Transverse colon (tissue), 4 donors: ENCODE measurements around the gene CNTNAP2. TPM values are rescaled to one million over a fixed set of nuclear protein-coding genes. Genes with fewer than 3 reads are reported as not detected.

Experiments used
- DNase-seq: peaks from one replicate; pipeline ENCODE4 v3.0.0-alpha.2; 2019
- H3K27ac ChIP-seq, 4 donors: fragments of 200-600 bp; sonication (generic); 2 replicates each; pipeline ENCODE4 v1.5.1; 2016 to 2018; ENCODE audit warnings: inconsistent platforms in 4 of 4
- H3K27me3 ChIP-seq: fragments of 200-600 bp; sonication (generic); 2 replicates; pipeline ENCODE4 v1.5.1; 2017; ENCODE audit warnings: inconsistent platforms
- H3K36me3 ChIP-seq, 4 donors: fragments of 200-600 bp; sonication (generic); 2 replicates each; pipeline ENCODE4 v1.5.1; 2017 to 2019; ENCODE audit warnings: inconsistent platforms in 4 of 4
- H3K4me1 ChIP-seq, 4 donors: fragments of 200-600 bp; sonication (generic); 2 replicates each; pipeline ENCODE4 v1.5.1; 2017 to 2020; ENCODE audit warnings: inconsistent platforms in 4 of 4
- H3K4me3 ChIP-seq, 4 donors: fragments of 200-600 bp; sonication (generic); 1 replicate in 1 of 4; 2 replicates in 3 of 4; pipeline versions ENCODE4 v1.5.1 to v1.6.1; 2017 to 2019; ENCODE audit warnings: inconsistent platforms in 4 of 4
- H3K9me3 ChIP-seq, 2 donors: fragments of 200-600 bp; sonication (generic); 2 replicates each; pipeline ENCODE4 v1.5.1; 2017 to 2019; ENCODE audit warnings: inconsistent platforms in 2 of 2
- CTCF ChIP-seq, 5 experiments: fragments of 200-600 bp in 3 of 5; fragments of 450-650 bp in 2 of 5; sonication (generic) in 3 of 5; IDR thresholded peaks; 1 replicate in 2 of 5; 2 replicates in 3 of 5; pipeline ENCODE4 v1.5.1; 2016 to 2017; ENCODE audit warnings: antibody characterized with exemption in 5 of 5, inconsistent platforms in 3 of 5, mild to moderate bottlenecking in 2 of 5, moderate library complexity in 1 of 5
- EP300 ChIP-seq: sonication (generic); formaldehyde crosslinking; IDR thresholded peaks from one replicate; pipeline ENCODE4 v1.6.1; 2017; ENCODE audit warnings: antibody characterized with exemption, low read depth
- POLR2A ChIP-seq: fragments of 450-650 bp; IDR thresholded peaks from one replicate; pipeline ENCODE4 v1.6.1; 2016; ENCODE audit warnings: antibody characterized with exemption, mild to moderate bottlenecking, moderate library complexity
- POLR2AphosphoS5 ChIP-seq, 3 donors: sonication (generic); formaldehyde crosslinking; IDR thresholded peaks; one replicate each; pipeline ENCODE4 v1.6.1; 2016; ENCODE audit warnings: antibody characterized with exemption in 3 of 3
- WGBS, 2 donors: methylation state at CpG; one replicate each; pipeline ENCODE4 v1.1.5; 2018; ENCODE audit warnings: low coverage in 1 of 2; 5-methylcytosine and 5-hydroxymethylcytosine counted together
- in situ Hi-C, 4 donors: fragments of 200-750 bp; cut with MboI; loops; one replicate each; pipeline versions ENCODE4 v1.15.0 to v1.15.1; 2017; ENCODE audit warnings: low sequenced_read_pairs in 3 of 4, low pct_ligation_motif_present in 1 of 4, low pct_unique_long_range_greater_than_20kb in 1 of 4
- intact Hi-C: fragments of 100-400 bp; cut with DNase I; formaldehyde crosslinking; loops from one replicate; pipeline ENCODE4 v1.15.1; 2023; ENCODE audit warnings: low total_unique reads
- total RNA-seq, 4 donors: library from RNA; depleted of rRNA; stranded (reverse); fragments of >200 nt; gene quantifications; one replicate each; pipeline ENCODE4 v1.1.0, GENCODE V29; 2016

Gene CNTNAP2
- total RNA-seq, 4 donors from 2014 or later = 0.60 to 2.9 (median 2.4) TPM

GRCh38 chr7:148129023-148129422 is 2012.4 kb downstream of the CNTNAP2 start:
- DNase-seq = no peak
- H3K36me3 ChIP-seq = no peaks in the 10 kb centered on the region
- no peaks in the 10 kb centered on the region for H3K9me3 ChIP-seq
- no peaks in the 10 kb centered on the region for H3K27me3 ChIP-seq
- no peak overlapping the region for H3K27ac ChIP-seq
- intact Hi-C loops (loop anchor here (10.0 kb wide), 1 partner anchor 56 kb away; no protein-coding TSS in a partner anchor), in situ Hi-C loops (no loop called here)
- no peak for TF ChIP-seq POLR2A
- no peak overlapping the region for H3K4me3 ChIP-seq
- no peaks in the 10 kb centered on the region for H3K4me1 ChIP-seq
- 43 to 58% methylated on average over 6 of the region's 6 CpGs for WGBS, 2 donors

- Histone ChIP-seq H3K36me3 (no peaks in the 10 kb centered on the region), H3K27me3 (no peaks in the 10 kb centered on the region), H3K4me3 (no peak overlapping the region), H3K9me3 (no peaks in the 10 kb centered on the region), H3K4me1 (no peaks in the 10 kb centered on the region), H3K27ac (no peak overlapping the region)
- DNase-seq = no peak
- TF ChIP-seq CTCF (IDR thresholded peaks at IDR 0.05) (no peak), POLR2A (no peak), POLR2AphosphoS5 (IDR thresholded peaks at IDR 0.05) (no peak), EP300 (no peak)
- intact Hi-C loops (no loop called here), in situ Hi-C loops (no loop called here)
- WGBS, 2 donors = 83 to 88% methylated on average over 2 of the region's 2 CpGs
Measured at GRCh38 chr7:148135116-148135515, 2018.5 kb downstream of the CNTNAP2 start.

- Histone ChIP-seq H3K4me3 (no peak overlapping the region), H3K4me1 (no peaks in the 10 kb centered on the region), H3K9me3 (no peaks in the 10 kb centered on the region), H3K36me3 (no peaks in the 10 kb centered on the region), H3K27me3 (no peaks in the 10 kb centered on the region), H3K27ac (no peak overlapping the region)
- DNase-seq = no peak
- 94 to 100% methylated on average over 2 to 3 of the region's 3 CpGs for WGBS, 2 donors
- in situ Hi-C loops (no loop called here), intact Hi-C loops (no loop called here)
- no peak for TF ChIP-seq POLR2A
- TF ChIP-seq EP300 = no peak
- no peak for TF ChIP-seq POLR2AphosphoS5 (IDR thresholded peaks at IDR 0.05)
- no peak for TF ChIP-seq CTCF (IDR thresholded peaks at IDR 0.05)
Measured at GRCh38 chr7:148135997-148136396, 2019.4 kb downstream of the CNTNAP2 start.

GRCh38 chr7:148142660-148143248 is 2026.2 kb downstream of the CNTNAP2 start:
- no peaks in the 10 kb centered on the region for H3K27me3 ChIP-seq
- no peak overlapping the region for H3K27ac ChIP-seq
- no peaks in the 10 kb centered on the region for H3K36me3 ChIP-seq
- H3K4me1 ChIP-seq = no peaks in the 10 kb centered on the region
- H3K4me3 ChIP-seq = no peak overlapping the region
- peak; percentile 9 for DNase-seq
- TF ChIP-seq POLR2AphosphoS5 (IDR thresholded peaks at IDR 0.05) (no peak), CTCF (IDR thresholded peaks at IDR 0.05) (peak; percentile 30 to 54 (median 48)), POLR2A (no peak), EP300 (no peak)
- WGBS, 2 donors = 46 to 58% methylated on average over 3 to 4 of the region's 4 CpGs
- in situ Hi-C loops (no loop called here), intact Hi-C loops (no loop called here)
- no peaks in the 10 kb centered on the region for H3K9me3 ChIP-seq

- intact Hi-C loops = no loop called here
- H3K27ac ChIP-seq = no peak overlapping the region
- in situ Hi-C loops = no loop called here
- TF ChIP-seq EP300 (no peak), POLR2AphosphoS5 (IDR thresholded peaks at IDR 0.05) (no peak), POLR2A (no peak), CTCF (IDR thresholded peaks at IDR 0.05) (no peak)
- 20 to 79% methylated on average over 2 to 4 of the region's 4 CpGs for WGBS, 2 donors
- H3K36me3 ChIP-seq = no peaks in the 10 kb centered on the region
- H3K27me3 ChIP-seq = no peaks in the 10 kb centered on the region
- H3K9me3 ChIP-seq = no peaks in the 10 kb centered on the region
- peaks cover 0 to 7% (median 0%) of the 10 kb centered on the region in 4 donors for H3K4me1 ChIP-seq
- DNase-seq = no peak
- H3K4me3 ChIP-seq = no peak overlapping the region
Measured at GRCh38 chr7:148144827-148145226, 2028.2 kb downstream of the CNTNAP2 start.
